Lower lobe of right lung (tissue), 2 donors: ENCODE measurements around the gene SOX13. TPM values are rescaled to one million over a fixed set of nuclear protein-coding genes. Genes with fewer than 3 reads are reported as not detected.

Source experiments
- ATAC-seq, 2 donors: fragments of 200-7000 bp; cut with Tn5 transposase; one replicate each; pipeline ENCODE4 v1.9.1; 2020 to 2022; ENCODE audit warnings: mild to moderate bottlenecking in 2 of 2, moderate library complexity in 2 of 2
- DNase-seq: peaks from one replicate; pipeline ENCODE4 v3.0.0-alpha.2; 2020
- H3K27ac ChIP-seq: fragments of 200-600 bp; one replicate; pipeline ENCODE4 v1.8.0; 2022
- H3K27me3 ChIP-seq: fragments of 200-600 bp; one replicate; pipeline ENCODE4 v1.8.0; 2022; ENCODE audit warnings: low read depth
- H3K36me3 ChIP-seq: fragments of 200-600 bp; one replicate; pipeline ENCODE4 v1.8.0; 2022; ENCODE audit warnings: mild to moderate bottlenecking
- H3K4me1 ChIP-seq: fragments of 200-600 bp; one replicate; pipeline ENCODE4 v1.8.0; 2022
- H3K4me3 ChIP-seq: fragments of 200-600 bp; one replicate; pipeline ENCODE4 v1.8.0; 2022; ENCODE audit warnings: mild to moderate bottlenecking
- H3K9me3 ChIP-seq: fragments of 200-600 bp; one replicate; pipeline ENCODE4 v1.8.0; 2022
- CTCF ChIP-seq: fragments of 200-600 bp; IDR thresholded peaks from one replicate; pipeline ENCODE4 v1.8.0; 2022; ENCODE audit warnings: antibody characterized with exemption, mild to moderate bottlenecking
- intact Hi-C: fragments of 100-400 bp; cut with DNase I; formaldehyde crosslinking; loops from one replicate; pipeline ENCODE4 v1.11.0; 2022
- total RNA-seq: library from RNA; stranded (reverse); fragmentation: NEBNext Ultra II Directional; extraction: Animal tissue kit (Norgen Biotek cat#: 25700); gene quantifications from one replicate; pipeline ENCODE4 v1.2.1, GENCODE V29; 2021
- donor health status: DM: no; HTN: yes; CAD: no; lungs with severe emphysema.

SOX13 gene
- total RNA-seq, 1 donor from 2014 or later = 57.8 TPM

GRCh38 chr1:204073837-204074273 is 940 bp downstream of the SOX13 start:
- peak; percentile 11 to 40 for ATAC-seq
- no peak for DNase-seq
- H3K27me3 ChIP-seq = no peaks in the 10 kb centered on the region
- intact Hi-C loops = no loop called here
- H3K27ac ChIP-seq = peak overlapping the region; percentile 83
- TF ChIP-seq CTCF = no peak
- H3K36me3 ChIP-seq = no peaks in the 10 kb centered on the region
- no peaks in the 10 kb centered on the region for H3K9me3 ChIP-seq
- H3K4me1 ChIP-seq = peaks cover 40% of the 10 kb centered on the region
- peak overlapping the region; percentile 83 for H3K4me3 ChIP-seq

- H3K27ac ChIP-seq = peak overlapping the region; percentile 83
- H3K27me3 ChIP-seq = no peaks in the 10 kb centered on the region
- no peaks in the 10 kb centered on the region for H3K36me3 ChIP-seq
- peaks cover 47% of the 10 kb centered on the region for H3K4me1 ChIP-seq
- H3K9me3 ChIP-seq = no peaks in the 10 kb centered on the region
- peak overlapping the region; percentile 83 for H3K4me3 ChIP-seq
- TF ChIP-seq CTCF = no peak
- ATAC-seq (peak; percentile 42 to 56), DNase-seq (peak; percentile 75)
- intact Hi-C loops = no loop called here
These were observed 1.6 kb downstream of the SOX13 start for GRCh38 chr1:204074274-204075138.

- DNase-seq = no peak
- Histone ChIP-seq H3K27me3 (no peaks in the 10 kb centered on the region), H3K9me3 (no peaks in the 10 kb centered on the region), H3K27ac (peak overlapping the region; percentile 83), H3K4me3 (peak overlapping the region; percentile 83), H3K36me3 (no peaks in the 10 kb centered on the region), H3K4me1 (peaks cover 53% of the 10 kb centered on the region)
- peak; percentile 26 to 29 for ATAC-seq
- intact Hi-C loops = no loop called here
- no peak for TF ChIP-seq CTCF
These were observed 2.2 kb downstream of the SOX13 start for GRCh38 chr1:204075139-204075521.

- no peaks in the 10 kb centered on the region for H3K27me3 ChIP-seq
- no peak for TF ChIP-seq CTCF
- H3K4me1 ChIP-seq = peaks cover 63% of the 10 kb centered on the region
- no peak for ATAC-seq
- H3K27ac ChIP-seq = peak overlapping the region; percentile 83
- H3K4me3 ChIP-seq = peak overlapping the region; percentile 83
- no peaks in the 10 kb centered on the region for H3K36me3 ChIP-seq
- no peak for DNase-seq
- no peaks in the 10 kb centered on the region for H3K9me3 ChIP-seq
- intact Hi-C loops = no loop called here
These were observed 3.3 kb downstream of the SOX13 start for GRCh38 chr1:204075890-204076846.

- no peaks in the 10 kb centered on the region for H3K27me3 ChIP-seq
- TF ChIP-seq CTCF = no peak
- no peak overlapping the region for H3K4me3 ChIP-seq
- no peaks in the 10 kb centered on the region for H3K9me3 ChIP-seq
- ATAC-seq (no peak), DNase-seq (no peak)
- no peak overlapping the region for H3K27ac ChIP-seq
- peaks cover 70% of the 10 kb centered on the region for H3K4me1 ChIP-seq
- H3K36me3 ChIP-seq = no peaks in the 10 kb centered on the region
- intact Hi-C loops = no loop called here
These were observed 4.0 kb downstream of the SOX13 start for GRCh38 chr1:204076891-204077290.
